ENCODE results near the gene FBXO46.

The FBXO46 gene

DNA sequence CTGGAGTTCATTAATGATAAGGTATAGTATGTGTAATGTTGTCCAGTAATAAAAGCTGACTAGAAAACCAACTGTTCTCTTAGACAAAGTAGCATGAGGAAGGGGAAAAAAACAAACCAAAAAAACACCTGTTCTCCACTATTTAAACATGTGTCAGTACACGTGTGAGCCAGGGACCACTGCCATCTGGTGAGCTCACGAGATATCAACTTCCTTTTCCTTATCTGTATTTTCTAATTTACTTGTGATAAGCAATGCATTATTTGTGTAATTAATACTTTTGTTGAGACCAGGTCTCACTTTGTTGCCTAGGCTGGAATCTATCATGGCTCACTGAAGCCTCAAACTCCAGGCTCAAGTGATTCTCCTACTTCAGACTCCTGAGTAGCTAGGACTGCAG, 42.7 kb upstream of the FBXO46 start:
- no peak for DNase-seq (ENCODE audit: low read depth)
- TF ChIP-seq, protein P1, sequence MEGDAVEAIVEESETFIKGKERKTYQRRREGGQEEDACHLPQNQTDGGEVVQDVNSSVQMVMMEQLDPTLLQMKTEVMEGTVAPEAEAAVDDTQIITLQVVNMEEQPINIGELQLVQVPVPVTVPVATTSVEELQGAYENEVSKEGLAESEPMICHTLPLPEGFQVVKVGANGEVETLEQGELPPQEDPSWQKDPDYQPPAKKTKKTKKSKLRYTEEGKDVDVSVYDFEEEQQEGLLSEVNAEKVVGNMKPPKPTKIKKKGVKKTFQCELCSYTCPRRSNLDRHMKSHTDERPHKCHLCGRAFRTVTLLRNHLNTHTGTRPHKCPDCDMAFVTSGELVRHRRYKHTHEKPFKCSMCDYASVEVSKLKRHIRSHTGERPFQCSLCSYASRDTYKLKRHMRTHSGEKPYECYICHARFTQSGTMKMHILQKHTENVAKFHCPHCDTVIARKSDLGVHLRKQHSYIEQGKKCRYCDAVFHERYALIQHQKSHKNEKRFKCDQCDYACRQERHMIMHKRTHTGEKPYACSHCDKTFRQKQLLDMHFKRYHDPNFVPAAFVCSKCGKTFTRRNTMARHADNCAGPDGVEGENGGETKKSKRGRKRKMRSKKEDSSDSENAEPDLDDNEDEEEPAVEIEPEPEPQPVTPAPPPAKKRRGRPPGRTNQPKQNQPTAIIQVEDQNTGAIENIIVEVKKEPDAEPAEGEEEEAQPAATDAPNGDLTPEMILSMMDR (conservative IDR thresholded peaks at IDR 0.05; ENCODE audit: low read depth, low read length) = no peak
- no peak overlapping the region for H3K4me3 ChIP-seq (ENCODE audit: low read depth, low read length)

DNA sequence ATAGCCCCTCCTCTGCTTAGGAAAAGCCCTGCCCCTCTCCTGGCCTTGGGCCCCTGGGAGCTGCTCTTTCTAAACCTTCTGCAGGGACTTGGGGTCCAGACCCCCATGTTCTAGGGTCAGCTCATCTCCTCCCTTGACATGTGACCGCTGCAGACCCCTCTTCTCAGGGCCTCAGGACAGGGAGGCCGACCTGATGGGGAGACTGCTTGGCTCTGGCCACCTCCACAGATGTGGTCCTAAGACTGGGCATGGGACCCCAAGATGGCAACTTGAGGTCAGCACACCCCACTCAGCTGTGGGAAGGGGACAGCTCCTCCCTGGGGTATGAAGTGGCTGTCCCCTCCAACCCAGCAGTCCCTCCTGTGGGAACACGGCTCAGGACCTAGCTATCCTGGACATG, 42.2 kb upstream of the FBXO46 start:
- no peak overlapping the region for H3K4me3 ChIP-seq (ENCODE audit: low read depth, low read length)
- no peak for DNase-seq (ENCODE audit: low read depth)
- TF ChIP-seq, protein P1 (conservative IDR thresholded peaks at IDR 0.05; ENCODE audit: low read depth, low read length) = no peak

DNA sequence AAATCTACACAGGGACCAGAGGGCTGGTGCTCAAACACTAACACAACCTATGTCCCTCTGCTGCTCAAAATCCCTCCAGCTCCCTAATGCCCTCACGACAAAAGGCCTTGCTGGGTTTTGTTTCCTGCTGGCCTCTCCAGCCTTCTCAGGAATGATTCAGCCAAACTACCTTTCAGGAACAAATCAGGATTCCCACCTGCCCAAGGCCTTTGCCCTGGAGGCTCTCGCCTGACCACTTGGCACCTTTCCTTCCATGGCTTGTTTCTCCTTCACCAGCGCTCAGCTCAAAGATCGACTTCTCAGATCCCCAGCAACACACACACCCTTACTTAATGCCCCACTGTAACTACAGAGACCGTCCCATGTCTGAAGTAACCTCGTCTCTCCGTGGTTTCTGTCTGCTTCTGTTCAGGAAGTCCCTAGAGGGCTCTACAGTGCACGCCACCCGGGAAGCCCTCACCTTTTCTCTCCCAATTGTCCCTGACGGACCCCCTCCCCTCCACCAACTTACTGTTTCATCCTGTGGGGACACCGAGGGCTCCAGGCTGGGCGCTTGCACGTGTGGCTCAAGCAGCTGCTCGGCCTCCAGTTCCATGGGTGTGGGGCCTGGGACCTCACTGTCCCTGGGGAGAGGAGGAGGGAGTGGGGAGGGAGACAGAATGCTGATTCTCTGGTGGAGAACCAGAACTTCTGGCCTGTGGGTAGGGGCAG, 41.6 kb upstream of the FBXO46 start:
- H3K4me3 ChIP-seq (ENCODE audit: low read depth, low read length) = no peak overlapping the region

DNA sequence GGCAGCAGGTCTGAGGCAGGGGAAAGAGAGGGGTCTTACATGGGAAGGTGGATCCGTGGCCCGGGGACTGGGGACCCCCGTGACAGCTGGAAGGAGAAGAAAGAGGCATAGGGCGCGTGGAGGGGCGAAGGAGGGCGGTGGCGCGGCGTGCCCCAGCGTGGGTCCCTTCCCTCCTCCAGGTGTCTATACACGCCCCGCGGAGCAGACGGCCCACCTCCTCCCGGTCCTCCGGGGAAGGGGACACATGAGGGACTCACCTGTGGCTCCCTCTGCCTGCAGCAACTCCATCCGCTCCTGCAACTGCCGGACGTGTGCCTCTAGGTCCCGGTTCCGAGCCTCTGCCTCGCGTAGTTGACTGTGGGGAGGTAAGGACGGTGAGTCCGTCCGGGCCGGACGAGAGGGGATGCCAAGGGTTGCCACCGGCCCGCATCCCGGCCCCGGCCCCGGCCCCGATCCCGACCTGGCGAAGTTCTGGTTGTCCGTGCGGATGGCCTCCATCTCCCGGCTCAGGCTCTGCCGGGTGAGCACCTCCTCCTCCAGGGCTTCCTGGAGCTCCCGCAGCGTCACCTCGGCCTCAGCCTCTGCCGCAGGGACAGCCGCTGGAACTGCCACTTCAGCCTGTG, 40.7 kb upstream of the FBXO46 start:
- no peak for DNase-seq (ENCODE audit: low read depth)
- H3K4me3 ChIP-seq (ENCODE audit: low read depth, low read length) = no peak overlapping the region
- TF ChIP-seq, protein P1 (conservative IDR thresholded peaks at IDR 0.05; ENCODE audit: low read depth, low read length) = no peak

More for the DNA sequence above, 41.6 kb upstream of the FBXO46 start:
- no peak for DNase-seq (ENCODE audit: low read depth)
- TF ChIP-seq, protein P1 (conservative IDR thresholded peaks at IDR 0.05; ENCODE audit: low read depth, low read length) = no peak

DNA sequence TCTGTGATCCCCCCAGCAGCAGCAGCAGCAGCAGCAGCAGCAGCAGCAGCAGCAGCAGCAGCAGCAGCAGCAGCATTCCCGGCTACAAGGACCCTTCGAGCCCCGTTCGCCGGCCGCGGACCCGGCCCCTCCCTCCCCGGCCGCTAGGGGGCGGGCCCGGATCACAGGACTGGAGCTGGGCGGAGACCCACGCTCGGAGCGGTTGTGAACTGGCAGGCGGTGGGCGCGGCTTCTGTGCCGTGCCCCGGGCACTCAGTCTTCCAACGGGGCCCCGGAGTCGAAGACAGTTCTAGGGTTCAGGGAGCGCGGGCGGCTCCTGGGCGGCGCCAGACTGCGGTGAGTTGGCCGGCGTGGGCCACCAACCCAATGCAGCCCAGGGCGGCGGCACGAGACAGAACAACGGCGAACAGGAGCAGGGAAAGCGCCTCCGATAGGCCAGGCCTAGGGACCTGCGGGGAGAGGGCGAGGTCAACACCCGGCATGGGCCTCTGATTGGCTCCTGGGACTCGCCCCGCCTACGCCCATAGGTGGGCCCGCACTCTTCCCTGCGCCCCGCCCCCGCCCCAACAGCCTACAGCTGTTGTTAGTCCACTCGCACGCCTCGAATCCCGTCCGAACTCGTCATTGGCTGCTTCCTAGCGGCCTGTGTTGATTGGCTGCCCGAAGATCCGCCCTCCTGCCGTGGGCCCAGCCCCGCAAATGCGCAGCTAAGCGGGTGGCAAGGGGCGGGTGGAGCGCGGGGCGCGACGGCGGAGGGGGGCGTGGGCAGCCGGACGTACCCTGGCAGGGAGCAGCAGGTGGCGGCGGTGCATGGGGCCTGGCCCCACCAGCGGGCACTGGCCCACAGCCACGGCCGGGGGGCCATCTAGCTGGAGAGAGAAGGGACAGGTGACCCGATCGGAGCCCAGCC, 39.8 kb upstream of the FBXO46 start:
- H3K4me3 ChIP-seq (ENCODE audit: low read depth, low read length) = peak overlapping the region; percentile 71
- TF ChIP-seq, protein P1 (conservative IDR thresholded peaks at IDR 0.05; ENCODE audit: low read depth, low read length) = peak; percentile 69
- DNase-seq (ENCODE audit: low read depth) = peak; percentile 99

DNA sequence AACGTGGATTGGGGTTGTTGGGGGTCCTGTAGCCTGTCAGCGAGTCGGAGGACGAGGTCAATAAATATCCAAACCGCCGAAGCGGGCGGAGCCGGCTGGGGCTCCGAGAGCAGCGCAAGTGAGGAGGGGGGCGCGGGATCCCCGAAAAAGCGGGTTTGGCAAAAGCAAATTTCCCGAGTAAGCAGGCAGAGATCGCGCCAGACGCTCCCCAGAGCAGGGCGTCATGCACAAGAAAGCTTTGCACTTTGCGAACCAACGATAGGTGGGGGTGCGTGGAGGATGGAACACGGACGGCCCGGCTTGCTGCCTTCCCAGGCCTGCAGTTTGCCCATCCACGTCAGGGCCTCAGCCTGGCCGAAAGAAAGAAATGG, 39.1 kb upstream of the FBXO46 start:
- H3K4me3 ChIP-seq (ENCODE audit: low read depth, low read length) = peak overlapping the region; percentile 71
- TF ChIP-seq, protein P1 (conservative IDR thresholded peaks at IDR 0.05; ENCODE audit: low read depth, low read length) = no peak
- DNase-seq (ENCODE audit: low read depth) = peak; percentile 69
